WTC11 (cell line): ENCODE data around the gene ERCC5. TPM values are rescaled to one million over a fixed set of nuclear protein-coding genes. Genes with fewer than 3 reads are reported as not detected.

Experiments
- ATAC-seq: fragments of 200-7000 bp; cut with Tn5 transposase; 2 replicates; pipeline ENCODE4 v1.10.0; 2021; ENCODE audit warnings: mild to moderate bottlenecking, moderate library complexity
- CTCF ChIA-PET: fragments of 300-600 bp; sonication (Branson Sonifier 250); formaldehyde crosslinking; loops from one replicate; lab custom pipeline; 2021; ENCODE audit warnings: antibody characterized with exemption; lab: Charles Lee
- POLR2A ChIA-PET: fragments of 350-600 bp; sonication (Branson Sonifier 250); formaldehyde crosslinking; loops from one replicate; lab custom pipeline; 2021; ENCODE audit warnings: antibody characterized with exemption; lab: Charles Lee
- DNase-seq: peaks from one replicate; pipeline ENCODE4 v3.0.0; 2021; ENCODE audit warnings: low spot score
- H3K27ac Mint-ChIP-seq: 2 replicates; pipeline ENCODE4 v1.8.0; 2021; ENCODE audit warnings: mixed read lengths
- H3K27me3 Mint-ChIP-seq: 2 replicates; pipeline ENCODE4 v1.8.0; 2021; ENCODE audit warnings: low read depth, mild to moderate bottlenecking, moderate library complexity, mixed read lengths
- H3K36me3 Mint-ChIP-seq: 2 replicates; pipeline ENCODE4 v1.8.0; 2021; ENCODE audit warnings: mixed read lengths
- H3K4me1 Mint-ChIP-seq: 2 replicates; pipeline ENCODE4 v1.8.0; 2022; ENCODE audit warnings: mixed read lengths
- H3K4me3 Mint-ChIP-seq: 2 replicates; pipeline ENCODE4 v1.8.0; 2021; ENCODE audit warnings: mild to moderate bottlenecking, moderate library complexity, mixed read lengths
- H3K9me3 Mint-ChIP-seq: 2 replicates; pipeline ENCODE4 v1.8.0; 2021; ENCODE audit warnings: mixed read lengths
- ARID4B ChIP-seq: sonication (generic); formaldehyde crosslinking; IDR thresholded peaks from 2 replicates; pipeline ENCODE4 v1.8.0; 2023; ENCODE audit warnings: missing genetic modification reagents, mild to moderate bottlenecking, borderline replicate concordance
- ATF2 ChIP-seq: sonication (generic); formaldehyde crosslinking; IDR thresholded peaks from 2 replicates; pipeline ENCODE4 v1.8.1; 2022; ENCODE audit warnings: low read depth, missing genetic modification reagents, borderline replicate concordance
- CREM ChIP-seq: sonication (generic); formaldehyde crosslinking; IDR thresholded peaks from 2 replicates; pipeline ENCODE4 v1.8.1; 2022; ENCODE audit warnings: mild to moderate bottlenecking, missing genetic modification reagents, moderate library complexity
- ERG ChIP-seq: fragments of 250-450 bp; sonication (Bioruptor Pico); IDR thresholded peaks from 2 replicates; pipeline ENCODE4 v1.8.0; 2021; ENCODE audit warnings: mild to moderate bottlenecking
- ESRRA ChIP-seq: sonication (generic); formaldehyde crosslinking; IDR thresholded peaks from 2 replicates; pipeline ENCODE4 v1.8.1; 2022; ENCODE audit warnings: mild to moderate bottlenecking, missing genetic modification reagents, borderline replicate concordance
- GABPB1 ChIP-seq: sonication (generic); formaldehyde crosslinking; IDR thresholded peaks from 2 replicates; pipeline ENCODE4 v1.8.1; 2023; ENCODE audit warnings: mild to moderate bottlenecking, missing genetic modification reagents
- GRHL2 ChIP-seq: fragments of 250-450 bp; sonication (Bioruptor Pico); IDR thresholded peaks from 2 replicates; pipeline ENCODE4 v1.8.0; 2022; ENCODE audit warnings: mild to moderate bottlenecking, moderate library complexity; ENCODE audit not compliant: insufficient replicate concordance, severe bottlenecking
- MLX ChIP-seq: sonication (generic); formaldehyde crosslinking; IDR thresholded peaks from 2 replicates; pipeline ENCODE4 v1.8.1; 2023; ENCODE audit warnings: mild to moderate bottlenecking, missing genetic modification reagents, moderate library complexity
- NFATC4 ChIP-seq: fragments of 250-450 bp; sonication (Bioruptor Pico); IDR thresholded peaks from 2 replicates; pipeline ENCODE4 v1.9.0; 2021; ENCODE audit warnings: mild to moderate bottlenecking
- NR2C2 ChIP-seq: sonication (generic); formaldehyde crosslinking; IDR thresholded peaks from 2 replicates; pipeline ENCODE4 v1.8.0; 2022; ENCODE audit warnings: mild to moderate bottlenecking, missing genetic modification reagents
- PRRX2 ChIP-seq: fragments of 250-450 bp; sonication (Bioruptor Pico); IDR thresholded peaks from 2 replicates; pipeline ENCODE4 v1.8.0; 2021; ENCODE audit warnings: mild to moderate bottlenecking
- RELA ChIP-seq: sonication (generic); formaldehyde crosslinking; IDR thresholded peaks from 2 replicates; pipeline ENCODE4 v1.8.1; 2022; ENCODE audit warnings: missing genetic modification reagents, mild to moderate bottlenecking, borderline replicate concordance
- SMAD4 ChIP-seq: sonication (generic); formaldehyde crosslinking; IDR thresholded peaks from 2 replicates; pipeline ENCODE4 v1.8.0; 2022; ENCODE audit warnings: mild to moderate bottlenecking, missing genetic modification reagents
- SOX15 ChIP-seq: fragments of 250-450 bp; sonication (Bioruptor Pico); IDR thresholded peaks from 2 replicates; pipeline ENCODE4 v1.9.0; 2021; ENCODE audit warnings: mild to moderate bottlenecking
- TEAD1 ChIP-seq: sonication (generic); formaldehyde crosslinking; IDR thresholded peaks from 2 replicates; pipeline ENCODE4 v1.8.0; 2022; ENCODE audit warnings: mild to moderate bottlenecking, missing genetic modification reagents
- TEAD4 ChIP-seq: sonication (generic); formaldehyde crosslinking; IDR thresholded peaks from 2 replicates; pipeline ENCODE4 v1.8.0; 2022; ENCODE audit warnings: mild to moderate bottlenecking, missing genetic modification reagents
- ZBTB21 ChIP-seq: sonication (generic); formaldehyde crosslinking; IDR thresholded peaks from 2 replicates; pipeline ENCODE4 v1.8.1; 2023; ENCODE audit warnings: mild to moderate bottlenecking, missing genetic modification reagents, borderline replicate concordance
- ZNF121 ChIP-seq: sonication (generic); formaldehyde crosslinking; IDR thresholded peaks from 2 replicates; pipeline ENCODE4 v1.8.0; 2023; ENCODE audit warnings: missing genetic modification reagents
- ZNF396 ChIP-seq: fragments of 250-450 bp; sonication (Bioruptor Pico); IDR thresholded peaks from 2 replicates; pipeline ENCODE4 v1.8.0; 2021; ENCODE audit warnings: mild to moderate bottlenecking, moderate library complexity, borderline replicate concordance
- ZNF512 ChIP-seq: sonication (generic); formaldehyde crosslinking; IDR thresholded peaks from 2 replicates; pipeline ENCODE4 v1.8.1; 2022; ENCODE audit warnings: missing genetic modification reagents, borderline replicate concordance
- total RNA-seq: library from RNA; stranded (reverse); gene quantifications from 3 replicates; pipeline ENCODE4 v1.2.3, GENCODE V29; 2021

The ERCC5 gene
- total RNA-seq, 1 experiment from 2014 or later = 26.5 TPM

GRCh38 chr13:102825400-102825799, 20.4 kb upstream of the ERCC5 start (continued):
- no peak for TF ChIP-seq ZBTB21 (CRISPR knock-in tag)

- ATAC-seq (peak; percentile 61), DNase-seq (no peak)
- H3K27me3 Mint-ChIP-seq = no peaks in the 10 kb centered on the region
- H3K9me3 Mint-ChIP-seq = no peaks in the 10 kb centered on the region
- peaks cover 14% of the 10 kb centered on the region for H3K4me1 Mint-ChIP-seq
- H3K4me3 Mint-ChIP-seq = no peak overlapping the region
- CTCF ChIA-PET = no interaction called here
- H3K27ac Mint-ChIP-seq = peak overlapping the region; percentile 77
- TF ChIP-seq ZNF121 (no peak), ERG (CRISPR knock-in tag) (no peak)
- peaks cover 15% of the 10 kb centered on the region for H3K36me3 Mint-ChIP-seq
- POLR2A ChIA-PET = interaction anchor here (1.0 kb wide), 1 partner anchor 234 kb away, joined by 3 read pairs; no protein-coding TSS in a partner anchor
Measured at GRCh38 chr13:102825921-102826706, 19.7 kb upstream of the ERCC5 start.

- no peaks in the 10 kb centered on the region for H3K9me3 Mint-ChIP-seq
- TF ChIP-seq TEAD4 (no peak), RELA (CRISPR knock-in tag) (no peak), MLX (CRISPR knock-in tag) (no peak), GABPB1 (CRISPR knock-in tag) (0 out of 2 replicates have a peak, but pooled peaks have one; percentile 24)
- TF ChIP-seq, all 79 proteins: peak for 1
- ATAC-seq (peak; percentile 48; the same call in 1 of the 2 replicates), DNase-seq (no peak)
- CTCF ChIA-PET = interaction anchor here (1.5 kb wide), 1 partner anchor 40 kb away, joined by 4 read pairs; no protein-coding TSS in a partner anchor
- Mint-ChIP-seq H3K27me3 (no peaks in the 10 kb centered on the region), H3K4me1 (peaks cover 11% of the 10 kb centered on the region), H3K27ac (no peak overlapping the region), H3K36me3 (no peaks in the 10 kb centered on the region), H3K4me3 (no peak overlapping the region)
- POLR2A ChIA-PET = no interaction called here
Measured at GRCh38 chr13:102830646-102831045, 15.2 kb upstream of the ERCC5 start.

- no peak overlapping the region for H3K27ac Mint-ChIP-seq
- CTCF ChIA-PET = no interaction called here
- no peaks in the 10 kb centered on the region for H3K27me3 Mint-ChIP-seq
- TF ChIP-seq GRHL2 (CRISPR knock-in tag) = no peak
- TF ChIP-seq CREM (CRISPR knock-in tag) = no peak
- no peak for TF ChIP-seq NFATC4 (CRISPR knock-in tag)
- TF ChIP-seq ATF2 (CRISPR knock-in tag) = no peak
- no peak for TF ChIP-seq NR2C2 (CRISPR knock-in tag)
- TF ChIP-seq SOX15 (CRISPR knock-in tag) = no peak
- no peak for TF ChIP-seq ZBTB21 (CRISPR knock-in tag)
- no peak for TF ChIP-seq ARID4B (CRISPR knock-in tag)
- no peak for TF ChIP-seq TEAD1
- TF ChIP-seq SMAD4 = no peak
- TF ChIP-seq ESRRA (CRISPR knock-in tag) = no peak
- no peak for TF ChIP-seq PRRX2 (CRISPR knock-in tag)
- no peak for TF ChIP-seq ZNF512 (CRISPR knock-in tag)
- TF ChIP-seq ZNF396 = no peak
Measured at GRCh38 chr13:102836471-102836870, 9.4 kb upstream of the ERCC5 start.

More at GRCh38 chr13:102836471-102836870, 9.4 kb upstream of the ERCC5 start:
- POLR2A ChIA-PET = no interaction called here
- H3K4me1 Mint-ChIP-seq = no peaks in the 10 kb centered on the region
- no peak for DNase-seq
- H3K36me3 Mint-ChIP-seq = no peaks in the 10 kb centered on the region
- H3K9me3 Mint-ChIP-seq = no peaks in the 10 kb centered on the region
- H3K4me3 Mint-ChIP-seq = no peak overlapping the region
- ATAC-seq = no peak
